GM18870 (cell line): ENCODE results near the gene FGD5.
"Not testable (repeated sequence)": the region's sequence is repeated elsewhere in the genome, so short reads cannot be mapped to it uniquely, and the experiment has no call there.

Source experiments
- ATAC-seq: cut with Tn5 transposase; IDR thresholded peaks from one replicate; pipeline ENCODE4 v1.9.1; 2021; ENCODE audit warnings: moderate library complexity; ENCODE audit not compliant: unreplicated experiment

FGD5 gene

GRCh38 chr3:14804835-14805780 is 13.7 kb upstream of the FGD5 start:
- ATAC-seq, result no peak

- ATAC-seq, result no peak
Observed at GRCh38 chr3:14805961-14806537, 12.7 kb upstream of the FGD5 start.

- ATAC-seq, result no peak
Observed at GRCh38 chr3:14806641-14807263, 12.0 kb upstream of the FGD5 start.

GRCh38 chr3:14808025-14808424 is 10.7 kb upstream of the FGD5 start:
- no peak for ATAC-seq

- no peak for ATAC-seq
Observed at GRCh38 chr3:14808502-14809266, 10.1 kb upstream of the FGD5 start.

- not testable (repeated sequence) for ATAC-seq
Observed at GRCh38 chr3:14809611-14810010, 9.2 kb upstream of the FGD5 start.

- no peak for ATAC-seq
Observed at GRCh38 chr3:14810070-14810791, 8.5 kb upstream of the FGD5 start.

- no peak for ATAC-seq
Observed at GRCh38 chr3:14810801-14811661, 7.7 kb upstream of the FGD5 start.

DNA sequence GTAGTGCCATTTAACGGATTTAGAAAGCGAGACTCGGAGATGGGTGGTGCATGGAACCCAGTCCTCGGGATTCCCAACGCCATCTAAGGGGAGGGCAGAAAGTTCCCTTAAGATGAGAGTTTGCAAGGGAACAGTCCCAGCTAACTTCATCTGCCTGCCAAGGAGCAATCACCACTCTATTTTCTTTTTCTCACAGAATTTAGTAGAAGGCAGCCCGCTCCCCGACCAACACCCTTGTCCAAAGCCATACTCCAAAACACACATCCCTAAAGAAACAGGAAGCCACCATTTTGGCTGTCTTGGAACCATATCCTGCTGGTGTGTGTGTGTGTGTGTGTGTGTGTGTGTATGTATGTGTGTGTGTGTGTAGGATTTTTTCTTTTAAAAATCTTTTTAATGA is 7.1 kb upstream of the FGD5 start:
- no peak for ATAC-seq

DNA sequence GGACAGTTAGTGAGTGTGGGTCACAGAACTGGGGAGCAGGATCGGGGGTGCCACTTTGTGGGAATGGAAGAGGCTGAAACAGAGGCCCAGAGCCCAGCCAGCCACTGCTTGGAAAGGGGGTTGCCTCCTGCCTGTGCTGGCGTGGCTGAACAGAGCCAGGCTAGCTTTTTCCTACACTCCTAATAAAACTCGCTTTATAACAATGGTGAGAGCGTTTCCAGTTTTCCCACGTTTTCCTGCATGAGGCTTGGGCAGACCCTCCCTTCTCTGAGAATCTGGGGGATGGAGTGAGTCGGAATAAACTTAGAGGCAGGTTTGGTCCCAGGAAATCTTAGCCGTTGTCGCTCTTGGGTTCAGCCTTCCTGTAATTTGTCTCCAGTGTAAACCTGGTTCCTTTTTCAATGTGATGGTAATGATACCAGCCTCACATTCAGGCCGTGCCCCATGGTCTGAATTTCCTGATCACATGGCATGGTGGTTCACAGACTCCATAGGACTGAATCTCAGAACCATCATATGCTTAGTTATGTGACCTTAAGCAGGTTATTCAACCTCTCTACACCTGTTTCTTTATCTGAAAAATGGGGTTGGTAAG is 6.5 kb upstream of the FGD5 start:
- ATAC-seq, result no peak

DNA sequence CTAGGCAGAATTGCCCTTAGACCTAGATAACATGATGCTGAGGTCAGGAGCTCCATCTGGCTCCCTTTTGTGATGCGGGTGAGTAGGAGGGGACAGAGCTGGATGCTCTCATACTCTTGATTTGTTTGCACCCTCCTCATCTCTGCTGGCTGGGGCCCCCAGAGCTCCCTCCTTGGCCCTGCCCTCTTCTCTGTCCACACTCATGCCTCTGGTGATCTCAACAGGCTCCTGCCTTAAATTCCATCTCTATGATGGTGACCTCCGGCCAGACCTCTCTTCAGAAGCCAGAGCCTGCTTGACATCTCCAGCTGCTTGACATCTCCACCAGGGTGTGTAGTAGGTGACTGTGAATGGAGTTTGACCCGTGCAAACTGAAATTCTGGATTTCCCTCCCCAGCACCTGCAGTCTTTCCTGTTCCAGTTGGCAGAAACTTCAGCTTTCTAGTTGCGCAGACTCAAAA is 4.3 kb upstream of the FGD5 start:
- ATAC-seq, result no peak

- ATAC-seq, result no peak
Observed at GRCh38 chr3:14816359-14816758, 2.4 kb upstream of the FGD5 start.

GRCh38 chr3:14819671-14820070 is 909 bp downstream of the FGD5 start:
- no peak for ATAC-seq

- no peak for ATAC-seq
Observed at GRCh38 chr3:14820156-14820555, 1.4 kb downstream of the FGD5 start.

DNA sequence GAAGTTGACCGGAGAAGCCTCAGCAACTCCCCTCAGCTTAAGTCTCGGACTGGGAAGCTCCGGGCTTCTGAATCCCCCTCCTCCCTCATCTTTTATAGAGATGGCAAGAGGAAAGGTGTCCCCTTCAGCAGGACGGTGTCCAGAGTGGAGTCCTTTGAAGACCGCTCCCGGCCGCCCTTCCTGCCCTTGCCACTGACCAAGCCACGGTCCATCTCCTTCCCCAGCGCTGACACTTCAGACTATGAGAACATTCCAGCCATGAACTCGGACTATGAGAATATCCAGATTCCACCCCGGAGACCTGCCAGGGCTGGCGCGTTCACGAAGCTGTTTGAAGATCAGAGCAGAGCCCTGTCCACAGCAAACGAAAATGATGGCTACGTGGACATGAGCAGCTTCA is 2.4 kb downstream of the FGD5 start:
- no peak for ATAC-seq

- ATAC-seq, result no peak
Observed at GRCh38 chr3:14822134-14822533, 3.4 kb downstream of the FGD5 start.

- no peak for ATAC-seq
Observed at GRCh38 chr3:14822670-14823390, 4.1 kb downstream of the FGD5 start.

DNA sequence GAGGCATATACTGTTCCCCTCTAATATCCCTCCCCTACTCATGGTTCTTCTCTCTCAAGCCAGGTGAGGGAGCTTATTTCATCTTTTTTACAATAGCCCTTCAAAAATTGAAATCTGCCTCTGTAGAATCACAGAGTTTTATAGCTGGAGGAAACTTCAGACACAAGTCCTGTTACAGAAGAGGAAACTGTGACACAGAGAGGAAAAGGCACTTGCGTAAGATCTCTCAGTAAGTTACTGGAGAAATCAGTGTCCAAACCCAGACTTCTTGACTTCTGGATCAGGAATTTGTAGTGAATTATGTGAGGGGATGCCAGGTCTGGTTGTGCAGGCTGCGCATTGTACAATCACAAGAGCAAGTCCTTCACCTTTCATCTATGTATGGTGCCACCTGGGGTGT is 4.6 kb downstream of the FGD5 start:
- no peak for ATAC-seq
